HG02759 (cell line): Measurements from ENCODE around the gene PCNX4.

ENCODE experiments used
- ATAC-seq: cut with Tn5 transposase; IDR thresholded peaks from one replicate; pipeline ENCODE4 v1.9.1; 2021; ENCODE audit warnings: mild to moderate bottlenecking, moderate library complexity; ENCODE audit not compliant: unreplicated experiment

PCNX4 gene

GRCh38 chr14:60171690-60172089 lies 80.0 kb downstream of the PCNX4 start:
- no peak for ATAC-seq

DNA sequence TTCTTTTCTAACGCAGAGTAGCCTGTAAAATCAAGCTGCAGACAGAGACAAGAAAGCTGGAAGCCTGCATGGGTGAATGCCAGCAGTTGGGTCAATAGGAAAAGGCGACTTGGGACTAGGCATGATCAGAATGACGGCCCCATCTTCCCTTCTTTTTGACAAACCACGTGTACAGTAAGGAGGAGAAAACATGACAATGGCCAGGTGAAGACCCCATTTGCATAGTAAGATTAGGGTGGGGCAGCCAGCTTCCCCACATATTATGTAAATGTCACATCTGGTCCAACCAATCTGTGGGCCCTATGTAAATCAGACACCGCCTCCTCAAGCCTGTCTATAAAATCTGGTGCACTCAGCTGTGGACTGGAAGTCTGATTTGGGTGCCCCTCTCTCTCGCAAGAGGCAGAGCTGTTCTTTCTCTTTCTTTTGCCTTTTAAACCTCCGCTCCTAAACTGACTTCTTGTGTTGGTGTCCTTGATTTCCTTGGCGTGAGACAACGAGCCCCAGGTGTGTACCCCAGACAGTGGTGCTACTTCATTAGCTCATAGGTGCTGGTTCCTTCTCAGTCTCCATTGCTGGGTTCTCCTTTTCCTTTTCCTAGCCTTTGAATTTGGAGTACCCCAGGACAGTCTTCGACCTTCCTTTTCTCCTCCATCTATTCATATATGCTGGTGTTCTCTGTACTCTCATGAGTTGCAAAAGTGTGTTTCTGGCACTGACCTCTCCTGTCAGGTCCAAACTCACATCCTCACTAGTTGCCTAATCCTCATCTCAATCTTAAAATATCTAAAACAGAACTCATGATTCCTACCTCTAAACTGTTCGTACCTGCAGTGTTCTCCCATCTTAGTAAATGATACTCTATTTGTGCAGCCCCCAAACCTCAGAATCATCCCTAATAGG lies 82.9 kb downstream of the PCNX4 start:
- ATAC-seq, result no peak

DNA sequence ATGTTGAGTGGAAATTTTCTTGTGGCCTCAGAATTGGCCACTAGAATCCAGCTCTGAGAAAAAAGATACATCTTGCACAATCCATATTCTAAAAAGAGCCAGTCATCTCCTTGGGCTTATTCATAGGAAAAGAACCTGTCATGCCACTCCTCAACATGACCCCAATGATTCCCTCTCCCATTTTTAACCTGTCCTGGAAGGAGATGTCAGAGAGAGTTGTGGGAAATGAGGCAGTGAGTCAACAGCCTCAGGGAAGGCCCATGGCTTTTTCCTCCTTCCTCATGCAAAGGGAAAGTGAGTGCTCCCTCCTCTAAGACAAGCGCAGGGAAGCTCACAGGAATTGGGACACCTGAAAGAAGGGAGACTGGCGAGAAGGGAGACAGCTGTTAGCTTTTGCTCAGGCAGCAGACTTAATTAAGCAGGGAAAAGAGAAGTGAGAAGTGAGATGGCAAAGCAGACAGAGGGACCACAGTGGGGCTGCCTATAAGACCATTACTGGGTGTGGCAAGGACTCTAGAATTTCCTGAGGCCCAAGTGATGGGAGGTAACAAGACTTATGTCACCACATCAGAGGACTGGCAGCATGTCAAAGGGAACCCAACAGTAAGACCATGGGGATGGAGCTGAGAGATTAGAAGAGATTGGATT lies 83.7 kb downstream of the PCNX4 start:
- ATAC-seq, result no peak

DNA sequence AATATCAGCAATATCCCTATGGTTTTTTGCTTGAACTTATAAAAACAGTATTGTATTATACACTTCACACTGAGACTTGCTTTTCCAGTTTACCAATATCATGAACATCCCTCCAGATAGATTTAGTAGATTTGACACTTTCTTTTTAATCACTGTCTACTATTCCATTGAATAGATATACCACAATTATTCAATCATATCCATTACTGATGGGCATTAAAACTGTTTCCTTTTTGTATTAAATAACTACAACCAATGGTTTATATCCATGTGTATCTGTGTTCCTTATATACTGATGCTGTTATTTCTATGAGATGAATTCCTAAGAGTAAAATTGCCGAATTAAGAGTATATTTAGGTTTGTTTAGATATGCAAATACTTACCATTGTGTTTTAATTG lies 86.4 kb downstream of the PCNX4 start:
- ATAC-seq, result no peak

DNA sequence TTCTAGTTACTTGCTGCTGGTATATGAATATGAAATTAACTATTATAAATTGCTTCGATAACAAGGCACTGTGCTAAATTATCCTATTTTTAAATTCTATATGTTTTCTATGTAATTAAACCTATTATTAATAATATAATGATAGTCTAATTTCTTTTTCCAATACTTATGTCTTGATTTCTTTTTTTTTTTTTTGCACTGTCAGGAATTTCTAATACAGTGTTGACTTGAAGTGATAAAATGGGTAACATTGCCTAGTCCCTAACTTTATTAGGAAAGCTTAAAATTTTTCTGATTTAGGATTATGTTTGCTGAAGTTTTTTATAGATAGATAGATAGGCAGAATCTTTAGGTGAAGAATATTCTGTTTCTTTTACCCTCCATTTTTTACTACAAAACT lies 87.1 kb downstream of the PCNX4 start:
- no peak for ATAC-seq

- ATAC-seq, result no peak
Observed at GRCh38 chr14:60179431-60179869, 87.7 kb downstream of the PCNX4 start.

DNA sequence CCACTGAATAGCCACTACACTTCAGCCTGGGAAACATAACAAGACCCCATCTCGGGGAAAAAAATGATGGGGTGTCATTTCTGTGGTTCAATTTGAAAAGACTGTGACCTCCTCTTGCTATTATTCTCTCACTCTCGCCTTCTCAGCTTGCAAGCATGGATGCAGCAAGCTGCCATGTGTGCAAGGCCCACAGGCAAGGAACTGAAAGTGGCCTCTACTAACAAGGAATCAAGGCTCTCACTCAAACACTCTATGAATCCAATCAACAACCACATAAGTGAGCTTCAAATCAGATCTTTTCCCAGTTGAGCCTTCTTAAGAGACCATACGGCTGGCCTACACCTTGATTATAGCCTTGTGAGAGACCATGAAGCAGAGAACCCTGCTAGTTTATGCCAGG lies 91.4 kb downstream of the PCNX4 start:
- ATAC-seq, result peak; percentile 39

- peak; percentile 33 for ATAC-seq
Observed at GRCh38 chr14:60183741-60184140, 92.0 kb downstream of the PCNX4 start.

GRCh38 chr14:60184146-60184904 lies 92.6 kb downstream of the PCNX4 start:
- peak; percentile 54 for ATAC-seq

GRCh38 chr14:60184905-60185555 lies 93.3 kb downstream of the PCNX4 start:
- ATAC-seq, result no peak

- ATAC-seq, result no peak
Observed at GRCh38 chr14:60188115-60188514, 96.4 kb downstream of the PCNX4 start.

DNA sequence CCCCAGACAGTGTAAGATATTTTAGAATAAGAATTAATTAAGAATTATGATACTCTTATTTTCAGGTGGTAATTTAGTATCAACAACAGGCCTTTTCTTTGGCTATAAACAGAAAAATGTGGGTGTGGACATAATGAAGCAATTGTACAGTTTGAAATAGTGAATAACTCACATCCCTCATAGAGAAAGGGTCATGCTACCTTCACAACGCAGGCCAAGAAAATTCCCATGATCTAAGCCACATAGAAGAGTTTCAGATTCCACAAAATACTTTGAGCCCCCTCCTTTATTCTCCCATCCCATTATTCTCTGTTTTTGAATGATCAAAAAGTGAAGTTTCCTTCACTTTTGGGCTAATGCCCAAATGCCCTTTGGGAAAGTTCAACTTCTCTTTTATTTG lies 97.0 kb downstream of the PCNX4 start:
- no peak for ATAC-seq

- ATAC-seq, result peak; percentile 53
Observed at GRCh38 chr14:60189923-60190840, 98.5 kb downstream of the PCNX4 start.

- peak; percentile 80 for ATAC-seq
Observed at GRCh38 chr14:60195179-60195810, 103.6 kb downstream of the PCNX4 start.

- ATAC-seq, result no peak
Observed at GRCh38 chr14:60196291-60196690, 104.6 kb downstream of the PCNX4 start.

GRCh38 chr14:60197629-60198303 lies 106.0 kb downstream of the PCNX4 start:
- ATAC-seq, result no peak

GRCh38 chr14:60199321-60199720 lies 107.6 kb downstream of the PCNX4 start:
- no peak for ATAC-seq

DNA sequence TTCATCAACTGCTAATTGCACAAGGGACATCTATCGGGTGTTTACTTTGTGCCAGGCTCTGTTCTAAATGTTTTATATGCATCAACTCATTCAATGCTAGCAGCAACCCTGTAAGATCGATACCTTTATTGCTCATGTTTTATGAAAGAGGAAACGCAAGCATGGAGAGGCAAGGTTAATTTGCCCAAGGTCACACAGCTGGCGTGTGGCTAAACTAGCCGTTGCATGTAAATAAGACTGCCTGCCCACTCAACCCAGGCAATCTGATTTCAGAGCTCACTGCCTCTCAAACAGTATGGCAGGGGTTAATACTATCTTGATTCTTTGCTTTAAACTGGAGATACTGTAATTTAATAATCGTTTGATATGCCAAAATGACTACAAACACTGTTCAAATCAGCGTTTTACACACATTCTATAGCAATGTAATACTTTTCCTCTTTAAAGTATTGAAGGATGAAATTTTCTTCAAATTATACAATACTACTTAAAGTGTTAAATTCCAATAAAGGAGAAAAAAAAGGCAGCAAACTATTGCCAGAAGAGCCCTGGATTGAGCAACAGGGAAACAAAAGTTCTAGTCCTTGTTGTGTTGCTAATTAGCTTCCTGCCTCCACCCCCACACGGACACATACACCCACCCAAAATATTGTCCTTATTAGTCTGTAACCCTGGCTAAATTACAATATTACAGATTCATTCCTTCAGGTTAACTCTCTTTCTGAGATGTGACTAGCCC lies 112.5 kb downstream of the PCNX4 start:
- ATAC-seq, result peak; percentile 81
